Stimulated activated CD4-positive, alpha-beta T cell treated with anti-CD3 and anti-CD28 coated beads, Interleukin-1b, Interleukin-23, amount 100 ng/mL, for 4 hours (primary cell): ENCODE results near the gene CMPK1.
"Not testable (repeated sequence)": the region's sequence is repeated elsewhere in the genome, so short reads cannot be mapped to it uniquely, and the experiment has no call there.

Experiments used
- DNase-seq, 2 donors: peaks; one replicate each; pipeline ENCODE4 v3.0.0-alpha.2; 2020; ENCODE audit warnings: low read depth in 2 of 2

The CMPK1 gene

GRCh38 chr1:47338249-47339077 is 4.9 kb downstream of the CMPK1 start:
- no peak for DNase-seq

DNA sequence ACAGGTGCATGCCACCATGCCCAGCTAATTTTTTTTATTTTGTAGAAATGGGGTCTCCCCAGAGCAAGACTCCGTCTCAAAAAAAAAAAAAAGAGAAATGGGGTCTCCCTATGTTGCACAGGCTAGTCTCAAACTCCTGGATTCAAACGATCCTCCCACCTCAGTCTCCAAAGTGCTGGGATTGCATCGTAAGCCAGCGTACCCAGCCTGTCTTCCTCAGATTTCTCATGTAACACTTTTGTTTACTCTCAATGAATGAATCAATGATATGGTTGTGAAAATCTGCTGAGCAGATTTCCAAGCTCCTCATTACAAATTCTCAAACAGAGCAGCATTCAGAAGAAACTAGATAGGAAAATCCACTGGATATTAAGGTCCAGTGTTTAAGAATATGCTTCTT is 6.6 kb downstream of the CMPK1 start:
- no peak for DNase-seq

- not testable (repeated sequence) for DNase-seq
Measured at GRCh38 chr1:47346979-47347378, 13.4 kb downstream of the CMPK1 start.

GRCh38 chr1:47347735-47348134 is 14.1 kb downstream of the CMPK1 start:
- no peak for DNase-seq

DNA sequence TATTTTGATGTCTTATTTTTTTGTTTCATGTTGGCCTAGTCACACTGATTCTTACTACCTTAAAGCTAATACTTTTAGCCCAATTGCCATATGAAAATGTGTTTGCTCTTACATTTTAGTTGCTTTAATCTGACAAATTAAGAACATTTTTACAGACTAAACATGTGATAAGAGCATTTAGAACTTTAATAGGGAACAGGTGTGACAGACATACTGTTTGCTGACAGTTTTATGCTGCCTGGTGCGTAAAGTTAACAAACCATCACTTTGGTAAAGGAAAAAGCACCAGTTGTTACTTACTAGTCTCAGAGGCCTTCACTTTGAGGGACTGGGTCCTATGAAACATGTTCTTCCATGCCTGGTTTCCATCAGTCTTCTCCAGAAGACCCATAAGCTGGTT is 14.7 kb downstream of the CMPK1 start:
- no peak for DNase-seq

DNA sequence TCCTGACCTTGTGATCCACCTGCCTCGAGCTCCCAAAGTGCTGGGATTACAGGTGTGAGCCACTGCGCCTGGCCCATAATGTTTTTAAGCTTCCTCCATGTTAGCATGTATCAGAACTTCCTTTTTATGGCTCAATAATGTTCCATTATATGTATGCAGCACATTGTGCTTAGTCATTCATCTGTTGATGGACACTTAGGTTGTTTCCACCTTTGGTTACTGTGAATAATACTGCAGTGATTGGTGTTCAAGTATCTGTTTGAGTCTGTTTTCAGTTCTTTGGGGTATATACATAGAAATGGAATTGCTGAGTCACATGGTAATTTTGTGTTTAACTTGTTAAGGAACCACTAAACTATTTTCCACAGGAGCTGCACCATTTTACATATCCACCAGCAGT is 17.7 kb downstream of the CMPK1 start:
- no peak for DNase-seq

DNA sequence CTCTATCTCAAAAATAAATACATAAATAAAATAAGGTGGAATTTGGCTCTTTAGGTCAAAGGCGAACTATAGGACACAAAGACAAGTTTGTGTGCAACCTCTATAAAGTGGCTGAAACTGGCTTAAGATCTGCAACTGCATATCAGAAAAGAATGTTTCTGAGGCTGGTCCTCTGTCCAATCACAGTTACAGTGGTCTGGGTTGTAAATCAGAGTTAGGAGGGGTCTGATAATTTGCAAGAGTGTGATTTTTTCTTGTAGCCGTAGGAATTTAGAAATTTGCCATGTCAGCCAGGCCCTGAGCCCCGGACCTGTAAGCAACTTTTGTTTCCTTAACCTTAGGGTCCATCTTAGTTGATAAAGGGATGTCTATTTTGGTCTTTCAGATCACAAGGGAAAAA is 27.8 kb downstream of the CMPK1 start:
- no peak for DNase-seq

DNA sequence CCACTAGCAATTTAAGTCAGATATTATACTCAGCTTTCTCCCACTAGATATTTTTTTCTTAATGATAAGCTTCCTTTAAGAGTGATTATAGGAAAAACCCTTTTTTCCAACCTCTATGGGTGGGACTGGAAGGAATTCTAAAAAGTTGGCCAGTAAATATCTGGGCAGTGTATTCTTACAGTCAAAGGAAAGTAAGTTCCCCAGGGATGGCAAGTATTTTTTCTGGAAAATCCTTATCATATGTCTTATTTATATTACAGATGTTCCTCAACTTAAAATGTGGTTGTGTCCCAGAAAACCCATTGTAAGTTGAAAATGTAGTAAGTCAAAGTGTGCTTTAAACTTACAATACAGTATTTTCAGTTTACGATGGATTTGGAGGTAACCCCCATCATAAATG is 29.2 kb downstream of the CMPK1 start:
- no peak for DNase-seq

DNA sequence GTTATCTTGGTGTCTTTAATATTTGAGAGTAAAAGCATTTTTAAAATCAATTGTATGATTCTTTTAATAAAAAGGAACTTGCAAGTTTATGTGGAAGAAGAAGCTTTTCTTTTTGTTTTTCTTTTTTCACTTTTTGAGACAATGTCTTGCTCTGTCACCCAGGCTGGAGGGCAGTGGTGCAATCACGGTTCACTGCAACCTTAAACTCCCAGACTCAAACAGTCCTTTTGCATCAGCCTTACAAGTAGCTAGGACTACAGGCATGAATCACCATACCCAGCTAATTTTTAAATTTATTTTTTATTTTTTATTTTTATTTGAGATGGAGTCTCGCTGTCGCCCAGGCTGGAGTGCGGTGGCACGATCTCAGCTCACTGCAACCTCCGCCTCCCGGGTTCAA is 34.1 kb downstream of the CMPK1 start:
- no peak for DNase-seq

- no peak for DNase-seq
Measured at GRCh38 chr1:47371016-47371517, 37.5 kb downstream of the CMPK1 start.

DNA sequence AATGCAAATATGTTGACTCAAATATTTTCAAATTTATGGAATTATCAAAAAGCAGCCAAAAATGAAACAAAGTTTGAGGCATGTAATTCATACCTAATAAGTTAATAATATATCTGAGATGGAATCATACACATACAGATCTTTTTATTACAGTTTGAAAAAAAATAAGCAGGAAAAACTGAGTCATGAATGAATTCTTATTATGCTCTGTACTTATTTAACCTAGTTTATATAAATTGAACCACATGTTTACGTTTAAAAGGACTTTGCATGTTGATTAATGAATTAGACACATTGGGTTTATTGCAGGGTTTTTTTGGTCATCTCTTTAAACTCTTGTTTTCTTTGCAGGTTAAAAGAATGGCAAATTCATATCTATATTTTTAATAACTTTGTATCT is 40.9 kb downstream of the CMPK1 start:
- no peak for DNase-seq

GRCh38 chr1:47378147-47378546 is 44.6 kb downstream of the CMPK1 start:
- DNase-seq: no peak

GRCh38 chr1:47380699-47381098 is 47.1 kb downstream of the CMPK1 start:
- DNase-seq: no peak

GRCh38 chr1:47382399-47382983 is 48.9 kb downstream of the CMPK1 start:
- DNase-seq: no peak

- no peak for DNase-seq
Measured at GRCh38 chr1:47384083-47384482, 50.5 kb downstream of the CMPK1 start.

DNA sequence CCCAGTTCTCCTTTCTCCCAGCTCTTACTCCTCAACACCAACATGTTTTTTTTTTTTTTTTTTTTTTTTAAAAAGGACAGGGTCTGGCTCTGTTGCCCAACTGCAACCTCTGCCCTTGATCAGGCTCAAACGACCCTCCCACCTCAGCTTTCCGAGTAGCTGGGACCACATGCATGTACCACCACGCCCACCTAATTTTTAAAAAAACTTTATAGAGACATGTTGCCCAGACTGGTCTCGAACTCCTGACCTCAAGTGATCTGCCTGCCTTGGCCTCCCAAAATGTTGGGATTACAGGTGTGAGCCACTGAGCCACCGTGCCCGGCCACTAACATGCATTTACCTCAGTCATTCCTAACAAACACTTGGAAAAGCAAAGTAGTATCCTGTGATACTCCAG is 51.4 kb downstream of the CMPK1 start:
- no peak for DNase-seq

- DNase-seq: no peak
Measured at GRCh38 chr1:47386268-47386667, 52.7 kb downstream of the CMPK1 start.

DNA sequence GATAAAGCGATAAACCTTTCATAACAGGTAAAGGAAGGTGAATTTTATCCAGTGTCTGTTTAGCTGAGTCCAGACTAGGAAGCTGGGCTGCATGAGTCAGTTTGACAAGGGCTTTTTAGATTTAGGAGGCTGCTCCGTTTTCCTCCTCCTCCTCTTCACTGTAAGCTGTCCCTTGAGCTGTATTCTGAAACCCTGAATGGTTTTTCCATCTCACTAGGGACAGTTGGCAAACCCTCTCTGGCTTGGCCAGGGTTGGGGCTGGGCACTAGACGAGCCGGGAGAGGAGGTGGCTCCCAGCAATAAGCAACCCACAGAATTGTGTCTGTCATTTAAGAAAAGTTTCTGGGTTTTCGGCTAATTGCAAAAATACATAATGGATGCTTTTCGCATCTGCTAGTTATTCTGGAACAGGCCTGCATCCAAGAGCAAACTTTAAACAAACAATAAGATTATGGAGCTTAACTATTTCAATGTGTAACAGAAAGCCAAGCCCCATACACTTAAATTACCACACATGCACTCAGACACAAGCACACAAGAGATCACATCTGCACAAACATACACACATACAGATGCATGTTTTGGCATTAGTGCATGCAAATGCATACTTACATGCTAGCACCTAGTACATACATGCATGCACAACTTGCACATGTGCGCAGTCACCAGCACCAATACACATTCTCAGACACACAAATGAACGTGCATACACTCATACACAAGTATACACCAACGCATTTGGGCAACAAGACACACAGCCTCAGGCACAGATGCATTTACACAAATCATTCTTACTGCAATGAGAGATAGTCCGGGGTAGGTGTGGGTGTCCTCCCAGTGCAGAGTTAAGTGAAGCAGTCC is 54.7 kb downstream of the CMPK1 start:
- no peak for DNase-seq

GRCh38 chr1:47388891-47389238 is 55.3 kb downstream of the CMPK1 start:
- DNase-seq: peak; percentile 8 to 31

DNA sequence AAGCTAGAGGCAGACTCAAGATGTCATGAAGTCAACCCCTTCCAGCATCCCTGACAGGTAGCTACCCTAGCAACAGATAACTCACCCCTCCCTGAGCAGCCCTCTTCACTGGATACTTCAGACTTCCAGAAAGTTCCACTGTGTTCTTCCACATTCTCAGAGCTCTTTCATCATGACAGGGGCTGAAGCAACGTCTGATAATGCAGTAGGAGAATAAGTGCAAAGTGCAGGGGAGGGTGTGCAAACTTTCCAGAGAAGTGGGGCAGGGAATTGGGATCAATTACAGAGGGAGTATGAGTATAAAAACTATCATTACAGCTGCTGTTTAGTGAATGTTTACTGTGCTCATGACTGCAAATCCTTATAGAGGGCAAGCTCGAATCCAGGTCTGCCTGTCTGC is 56.1 kb downstream of the CMPK1 start:
- no peak for DNase-seq

GRCh38 chr1:47390843-47391242 is 57.3 kb downstream of the CMPK1 start:
- no peak for DNase-seq

DNA sequence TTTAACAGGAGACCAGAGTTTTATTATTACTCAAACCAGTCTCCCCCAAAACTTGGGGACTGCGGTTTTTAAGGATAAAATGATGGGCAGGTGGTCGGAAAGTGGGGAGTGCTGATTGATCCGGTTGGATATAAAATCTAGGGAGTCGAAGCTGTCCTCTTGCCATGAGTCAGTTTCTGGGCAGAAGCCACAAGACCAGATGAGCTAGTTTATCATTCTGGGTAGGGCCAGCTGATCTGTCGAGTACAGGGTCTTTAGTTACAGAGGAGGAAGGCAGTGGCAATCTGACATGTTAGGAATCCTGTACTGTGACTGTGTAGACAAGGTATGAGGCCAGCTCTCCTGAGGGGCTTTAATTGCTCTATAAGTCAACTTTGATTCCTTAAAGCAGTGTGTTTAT is 59.6 kb downstream of the CMPK1 start:
- DNase-seq: no peak

GRCh38 chr1:47395433-47395832 is 61.8 kb downstream of the CMPK1 start:
- no peak for DNase-seq
